Parathyroid adenoma (tissue), 2 donors: ENCODE results near the gene ACOD1.

Source experiments
- H2AFZ ChIP-seq: fragments of 300-600 bp; sonication (generic); one replicate; pipeline ENCODE4 v1.7.0; 2017; ENCODE audit warnings: antibody characterized with exemption, mild to moderate bottlenecking
- H3K27ac ChIP-seq: fragments of 300-600 bp; sonication (generic); one replicate; pipeline ENCODE4 v1.7.0; 2017
- H3K27me3 ChIP-seq: fragments of 300-600 bp; sonication (generic); one replicate; pipeline ENCODE4 v1.7.0; 2017; ENCODE audit warnings: low read length; ENCODE audit not compliant: control insufficient read depth, insufficient read depth
- H3K36me3 ChIP-seq: fragments of 300-600 bp; sonication (generic); one replicate; pipeline ENCODE4 v1.7.0; 2017; ENCODE audit warnings: low read length; ENCODE audit not compliant: control insufficient read depth, insufficient read depth
- H3K4me1 ChIP-seq: fragments of 300-600 bp; sonication (generic); one replicate; pipeline ENCODE4 v1.7.0; 2017; ENCODE audit warnings: control low read depth
- H3K4me2 ChIP-seq: fragments of 300-600 bp; sonication (generic); one replicate; pipeline ENCODE4 v1.7.0; 2017; ENCODE audit warnings: low read length
- H3K4me3 ChIP-seq: fragments of 300-600 bp; sonication (generic); one replicate; pipeline ENCODE4 v1.7.0; 2017; ENCODE audit warnings: low read depth, low read length
- H3K79me2 ChIP-seq: fragments of 300-600 bp; sonication (generic); one replicate; pipeline ENCODE4 v1.7.0; 2017; ENCODE audit warnings: control low read depth
- H3K9ac ChIP-seq: fragments of 300-600 bp; sonication (generic); one replicate; pipeline ENCODE4 v1.7.0; 2017; ENCODE audit warnings: mild to moderate bottlenecking
- H3K9me3 ChIP-seq: fragments of 300-600 bp; sonication (generic); one replicate; pipeline ENCODE4 v1.7.0; 2017; ENCODE audit warnings: low read length; ENCODE audit not compliant: control insufficient read depth
- TF ChIP-seq, protein P1 (sequence below): fragments of 300-600 bp; sonication (generic); IDR thresholded peaks from one replicate; pipeline ENCODE4 v1.7.0; 2017; ENCODE audit warnings: antibody characterized with exemption, mild to moderate bottlenecking
- donor health status: primary hyperparathyroidism.

ACOD1 gene

DNA sequence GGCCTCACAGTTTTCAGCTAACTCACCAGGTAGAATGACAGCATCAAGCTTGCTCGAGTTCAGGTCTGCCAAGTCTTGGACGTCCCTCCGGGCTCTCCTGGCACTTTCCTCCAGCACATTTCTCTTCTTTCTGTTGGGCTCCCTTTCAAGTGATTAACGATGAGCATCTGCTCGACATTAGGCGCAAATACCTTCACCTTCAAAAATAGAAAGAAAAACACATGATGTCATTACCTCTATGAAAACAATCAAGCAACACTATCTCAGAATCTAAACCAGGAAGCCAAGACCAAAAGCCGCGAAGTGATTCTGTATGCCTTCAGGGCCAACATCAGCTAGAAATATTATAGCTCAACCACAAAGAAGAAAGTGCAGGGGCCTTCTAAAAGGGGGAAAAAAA is 28.2 kb downstream of the ACOD1 start:
- no peak overlapping the region for H3K9ac ChIP-seq
- H2AFZ ChIP-seq = peak overlapping the region; percentile 13
- TF ChIP-seq, protein P1, sequence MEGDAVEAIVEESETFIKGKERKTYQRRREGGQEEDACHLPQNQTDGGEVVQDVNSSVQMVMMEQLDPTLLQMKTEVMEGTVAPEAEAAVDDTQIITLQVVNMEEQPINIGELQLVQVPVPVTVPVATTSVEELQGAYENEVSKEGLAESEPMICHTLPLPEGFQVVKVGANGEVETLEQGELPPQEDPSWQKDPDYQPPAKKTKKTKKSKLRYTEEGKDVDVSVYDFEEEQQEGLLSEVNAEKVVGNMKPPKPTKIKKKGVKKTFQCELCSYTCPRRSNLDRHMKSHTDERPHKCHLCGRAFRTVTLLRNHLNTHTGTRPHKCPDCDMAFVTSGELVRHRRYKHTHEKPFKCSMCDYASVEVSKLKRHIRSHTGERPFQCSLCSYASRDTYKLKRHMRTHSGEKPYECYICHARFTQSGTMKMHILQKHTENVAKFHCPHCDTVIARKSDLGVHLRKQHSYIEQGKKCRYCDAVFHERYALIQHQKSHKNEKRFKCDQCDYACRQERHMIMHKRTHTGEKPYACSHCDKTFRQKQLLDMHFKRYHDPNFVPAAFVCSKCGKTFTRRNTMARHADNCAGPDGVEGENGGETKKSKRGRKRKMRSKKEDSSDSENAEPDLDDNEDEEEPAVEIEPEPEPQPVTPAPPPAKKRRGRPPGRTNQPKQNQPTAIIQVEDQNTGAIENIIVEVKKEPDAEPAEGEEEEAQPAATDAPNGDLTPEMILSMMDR = no peak
- no peaks in the 10 kb centered on the region for H3K27me3 ChIP-seq
- no peaks in the 10 kb centered on the region for H3K79me2 ChIP-seq
- no peak overlapping the region for H3K4me3 ChIP-seq
- H3K4me2 ChIP-seq = peak overlapping the region; percentile 50
- H3K27ac ChIP-seq = no peak overlapping the region
- no peaks in the 10 kb centered on the region for H3K9me3 ChIP-seq
- no peaks in the 10 kb centered on the region for H3K4me1 ChIP-seq
- H3K36me3 ChIP-seq = no peaks in the 10 kb centered on the region

DNA sequence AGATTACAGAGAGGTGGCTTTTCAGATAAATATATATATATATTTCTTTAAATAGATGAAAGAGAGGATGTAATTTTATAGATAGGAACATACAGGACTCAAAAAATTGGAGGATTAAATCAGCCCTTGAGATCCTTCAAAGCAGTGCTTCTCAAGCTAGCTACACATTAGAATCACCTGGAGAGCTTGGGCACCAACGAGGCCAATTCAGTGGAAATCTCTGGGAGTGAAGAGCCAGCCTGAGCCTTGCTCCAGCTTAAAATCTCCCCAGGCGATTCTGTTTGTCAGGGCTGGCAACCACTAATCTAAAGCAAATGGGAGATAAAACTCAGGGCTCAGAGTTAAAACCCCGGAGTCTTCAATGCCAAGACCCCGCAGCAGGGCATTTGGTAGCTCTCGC is 28.6 kb downstream of the ACOD1 start:
- Histone ChIP-seq H3K4me2 (no peak overlapping the region), H3K9ac (no peak overlapping the region), H3K4me1 (no peaks in the 10 kb centered on the region), H3K27me3 (no peaks in the 10 kb centered on the region), H3K79me2 (no peaks in the 10 kb centered on the region), H3K27ac (no peak overlapping the region), H3K4me3 (no peak overlapping the region), H3K9me3 (no peaks in the 10 kb centered on the region), H2AFZ (no peak overlapping the region), H3K36me3 (no peaks in the 10 kb centered on the region)
- TF ChIP-seq, protein P1 = no peak

DNA sequence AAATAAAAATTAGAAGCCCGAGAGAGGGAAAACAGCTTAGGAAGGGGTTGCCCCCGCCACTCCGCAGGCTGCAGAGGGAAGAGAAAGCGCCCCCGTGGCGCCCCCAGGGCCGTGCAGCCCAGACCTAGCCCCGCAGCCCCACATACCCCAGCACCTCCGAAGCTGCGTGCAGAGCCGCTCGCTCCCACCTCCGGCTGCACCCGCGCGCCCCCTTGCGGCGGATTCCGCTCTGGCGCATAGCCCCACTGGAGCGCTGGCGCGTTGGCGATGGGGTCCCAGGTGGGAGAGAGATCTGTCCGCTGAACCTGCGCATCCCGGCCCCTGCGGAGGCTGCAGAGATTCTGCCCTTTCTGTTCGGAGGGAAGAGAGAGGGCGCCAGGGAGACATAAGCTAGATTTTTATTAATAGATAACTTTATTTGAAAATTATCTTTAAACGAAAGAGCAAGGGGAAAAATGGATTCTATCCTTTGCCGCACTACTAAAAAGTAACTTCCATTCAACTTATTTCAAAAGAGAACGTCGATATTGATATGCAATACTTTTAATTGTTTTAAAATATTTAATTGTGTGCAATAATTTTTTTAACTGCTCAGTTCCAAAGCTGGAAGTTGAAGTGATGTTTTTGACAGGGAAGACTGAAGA is 31.9 kb downstream of the ACOD1 start:
- Histone ChIP-seq H3K79me2 (no peaks in the 10 kb centered on the region), H3K4me3 (peak overlapping the region; percentile 27), H3K9me3 (no peaks in the 10 kb centered on the region), H3K27me3 (no peaks in the 10 kb centered on the region), H3K27ac (no peak overlapping the region), H3K4me2 (peak overlapping the region; percentile 40), H2AFZ (peak overlapping the region; percentile 70), H3K4me1 (no peaks in the 10 kb centered on the region), H3K9ac (no peak overlapping the region), H3K36me3 (no peaks in the 10 kb centered on the region)
- TF ChIP-seq, protein P1 = peak; percentile 88

DNA sequence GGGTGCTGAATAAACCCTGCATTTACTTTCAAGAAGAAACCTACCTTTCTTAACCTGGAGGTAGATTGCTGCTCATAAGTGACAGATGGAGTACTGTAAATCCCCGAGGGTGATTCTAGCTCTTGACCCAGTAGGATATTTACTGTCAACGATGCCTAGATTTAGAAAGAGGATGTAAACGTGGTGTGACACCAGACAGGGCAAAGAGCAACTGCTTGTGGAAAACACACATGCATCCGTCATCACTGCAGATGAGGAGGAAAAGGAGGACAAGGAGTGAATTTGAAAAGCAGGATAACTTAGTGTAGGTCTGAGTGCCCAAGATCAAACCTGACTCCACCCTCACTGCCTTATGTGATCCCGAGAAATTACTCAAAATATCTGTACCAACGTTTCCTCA is 33.8 kb downstream of the ACOD1 start:
- Histone ChIP-seq H2AFZ (no peak overlapping the region), H3K27me3 (no peaks in the 10 kb centered on the region), H3K4me2 (no peak overlapping the region), H3K9me3 (no peaks in the 10 kb centered on the region), H3K36me3 (no peaks in the 10 kb centered on the region), H3K27ac (no peak overlapping the region), H3K4me1 (no peaks in the 10 kb centered on the region), H3K79me2 (no peaks in the 10 kb centered on the region), H3K9ac (no peak overlapping the region), H3K4me3 (no peak overlapping the region)
- TF ChIP-seq, protein P1 = no peak

DNA sequence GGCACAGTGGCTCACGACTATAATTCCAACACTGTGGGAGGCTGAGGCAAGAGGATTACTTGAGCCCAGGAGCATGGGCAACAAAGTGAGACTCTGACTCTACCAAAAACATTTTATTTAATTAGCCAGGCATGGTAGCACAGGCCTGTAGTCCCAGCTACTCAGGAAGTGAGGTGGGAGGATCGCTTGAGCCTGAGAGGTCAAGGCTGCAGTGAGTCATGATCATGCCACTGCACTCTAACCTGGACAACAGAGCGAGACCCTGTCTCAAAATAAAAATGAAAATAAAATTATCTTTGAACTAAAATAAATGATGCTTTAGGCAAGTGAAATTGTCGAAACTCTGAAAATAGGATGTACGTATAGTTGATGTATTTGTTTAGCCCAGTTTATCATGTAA is 35.4 kb downstream of the ACOD1 start:
- Histone ChIP-seq H2AFZ (no peak overlapping the region), H3K4me1 (no peaks in the 10 kb centered on the region), H3K27ac (no peak overlapping the region), H3K9me3 (no peaks in the 10 kb centered on the region), H3K4me2 (no peak overlapping the region), H3K36me3 (no peaks in the 10 kb centered on the region), H3K79me2 (no peaks in the 10 kb centered on the region), H3K9ac (no peak overlapping the region), H3K4me3 (no peak overlapping the region), H3K27me3 (no peaks in the 10 kb centered on the region)
- TF ChIP-seq, protein P1 = no peak
